KMS-11 (cell line): Measurements from ENCODE around the gene GH2.
A peak's percentile ranks its signal among the peaks of the same experiment; 100 is the strongest.

Experiments
- H2AFZ ChIP-seq: fragments of 200-600 bp; sonication (generic); 2 replicates; pipeline ENCODE4 v1.6.1; 2016; ENCODE audit warnings: antibody characterized with exemption, mixed run types, low read depth
- H3K27ac ChIP-seq: fragments of 200-600 bp; sonication (generic); 2 replicates; pipeline ENCODE4 v1.6.1; 2016; ENCODE audit warnings: mild to moderate bottlenecking, mixed run types
- H3K27me3 ChIP-seq: fragments of 200-600 bp; sonication (generic); 2 replicates; pipeline ENCODE4 v1.6.1; 2017; ENCODE audit warnings: mild to moderate bottlenecking, low read depth, mixed run types, moderate library complexity; ENCODE audit not compliant: insufficient read depth
- H3K36me3 ChIP-seq: fragments of 200-600 bp; sonication (generic); 2 replicates; pipeline ENCODE4 v1.6.1; 2017; ENCODE audit warnings: mild to moderate bottlenecking, mixed run types; ENCODE audit not compliant: insufficient read depth
- H3K4me1 ChIP-seq: fragments of 200-600 bp; sonication (generic); 2 replicates; pipeline ENCODE4 v1.6.1; 2016; ENCODE audit warnings: mild to moderate bottlenecking, low read depth, mixed run types; ENCODE audit not compliant: poor library complexity, severe bottlenecking
- H3K4me2 ChIP-seq: fragments of 200-600 bp; sonication (generic); 2 replicates; pipeline ENCODE4 v1.7.0; 2016; ENCODE audit warnings: mild to moderate bottlenecking, mixed run types
- H3K4me3 ChIP-seq: fragments of 200-600 bp; sonication (generic); IDR thresholded peaks from 2 replicates; pipeline ENCODE4 v1.6.1; 2017; ENCODE audit warnings: low read depth, low read length, mixed read lengths; ENCODE audit not compliant: insufficient read depth
- H3K79me2 ChIP-seq: fragments of 200-600 bp; sonication (generic); 2 replicates; pipeline ENCODE4 v1.6.1; 2016; ENCODE audit warnings: low read depth, mixed run types; ENCODE audit not compliant: insufficient read depth
- H3K9ac ChIP-seq: fragments of 200-600 bp; sonication (generic); 2 replicates; pipeline ENCODE4 v1.6.1; 2016; ENCODE audit warnings: mild to moderate bottlenecking, mixed run types
- H4K20me1 ChIP-seq: fragments of 200-600 bp; sonication (generic); 2 replicates; pipeline ENCODE4 v1.6.1; 2016; ENCODE audit warnings: mild to moderate bottlenecking, mixed run types; ENCODE audit not compliant: insufficient read depth
- TF ChIP-seq, protein P1 (sequence below): fragments of 200-600 bp; sonication (generic); conservative IDR thresholded peaks from 2 replicates; pipeline ENCODE4 v1.6.1; 2017; ENCODE audit warnings: low read depth, mild to moderate bottlenecking, antibody characterized with exemption, low read length, moderate library complexity, mixed read lengths

The GH2 gene

GRCh38 chr17:63850401-63850800 lies 31.3 kb downstream of the GH2 start:
- H4K20me1 ChIP-seq, result no peaks in the 10 kb centered on the region
- TF ChIP-seq, protein P1, sequence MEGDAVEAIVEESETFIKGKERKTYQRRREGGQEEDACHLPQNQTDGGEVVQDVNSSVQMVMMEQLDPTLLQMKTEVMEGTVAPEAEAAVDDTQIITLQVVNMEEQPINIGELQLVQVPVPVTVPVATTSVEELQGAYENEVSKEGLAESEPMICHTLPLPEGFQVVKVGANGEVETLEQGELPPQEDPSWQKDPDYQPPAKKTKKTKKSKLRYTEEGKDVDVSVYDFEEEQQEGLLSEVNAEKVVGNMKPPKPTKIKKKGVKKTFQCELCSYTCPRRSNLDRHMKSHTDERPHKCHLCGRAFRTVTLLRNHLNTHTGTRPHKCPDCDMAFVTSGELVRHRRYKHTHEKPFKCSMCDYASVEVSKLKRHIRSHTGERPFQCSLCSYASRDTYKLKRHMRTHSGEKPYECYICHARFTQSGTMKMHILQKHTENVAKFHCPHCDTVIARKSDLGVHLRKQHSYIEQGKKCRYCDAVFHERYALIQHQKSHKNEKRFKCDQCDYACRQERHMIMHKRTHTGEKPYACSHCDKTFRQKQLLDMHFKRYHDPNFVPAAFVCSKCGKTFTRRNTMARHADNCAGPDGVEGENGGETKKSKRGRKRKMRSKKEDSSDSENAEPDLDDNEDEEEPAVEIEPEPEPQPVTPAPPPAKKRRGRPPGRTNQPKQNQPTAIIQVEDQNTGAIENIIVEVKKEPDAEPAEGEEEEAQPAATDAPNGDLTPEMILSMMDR, result no peak
- H3K27ac ChIP-seq, result no peak overlapping the region
- H3K9ac ChIP-seq, result no peak overlapping the region
- no peaks in the 10 kb centered on the region for H3K27me3 ChIP-seq
- H3K4me3 ChIP-seq, result no peak overlapping the region
- no peaks in the 10 kb centered on the region for H3K36me3 ChIP-seq
- peaks cover 6% of the 10 kb centered on the region for H3K4me1 ChIP-seq
- no peak overlapping the region for H3K4me2 ChIP-seq
- H3K79me2 ChIP-seq, result no peaks in the 10 kb centered on the region
- H2AFZ ChIP-seq, result no peak overlapping the region

GRCh38 chr17:63848834-63849689 lies 32.7 kb downstream of the GH2 start:
- peaks cover 11% of the 10 kb centered on the region for H3K4me1 ChIP-seq
- H3K79me2 ChIP-seq, result no peaks in the 10 kb centered on the region
- H3K4me2 ChIP-seq, result peak overlapping the region; percentile 33
- TF ChIP-seq, protein P1, result peak; percentile 80
- H3K27me3 ChIP-seq, result no peaks in the 10 kb centered on the region
- H3K36me3 ChIP-seq, result no peaks in the 10 kb centered on the region
- no peak overlapping the region for H3K4me3 ChIP-seq
- H2AFZ ChIP-seq, result peak overlapping the region; percentile 61
- H4K20me1 ChIP-seq, result no peaks in the 10 kb centered on the region
- H3K9ac ChIP-seq, result peak overlapping the region; percentile 48; the same call in 1 of the 2 replicates
- peak overlapping the region; percentile 57; the same call in 1 of the 2 replicates for H3K27ac ChIP-seq

DNA sequence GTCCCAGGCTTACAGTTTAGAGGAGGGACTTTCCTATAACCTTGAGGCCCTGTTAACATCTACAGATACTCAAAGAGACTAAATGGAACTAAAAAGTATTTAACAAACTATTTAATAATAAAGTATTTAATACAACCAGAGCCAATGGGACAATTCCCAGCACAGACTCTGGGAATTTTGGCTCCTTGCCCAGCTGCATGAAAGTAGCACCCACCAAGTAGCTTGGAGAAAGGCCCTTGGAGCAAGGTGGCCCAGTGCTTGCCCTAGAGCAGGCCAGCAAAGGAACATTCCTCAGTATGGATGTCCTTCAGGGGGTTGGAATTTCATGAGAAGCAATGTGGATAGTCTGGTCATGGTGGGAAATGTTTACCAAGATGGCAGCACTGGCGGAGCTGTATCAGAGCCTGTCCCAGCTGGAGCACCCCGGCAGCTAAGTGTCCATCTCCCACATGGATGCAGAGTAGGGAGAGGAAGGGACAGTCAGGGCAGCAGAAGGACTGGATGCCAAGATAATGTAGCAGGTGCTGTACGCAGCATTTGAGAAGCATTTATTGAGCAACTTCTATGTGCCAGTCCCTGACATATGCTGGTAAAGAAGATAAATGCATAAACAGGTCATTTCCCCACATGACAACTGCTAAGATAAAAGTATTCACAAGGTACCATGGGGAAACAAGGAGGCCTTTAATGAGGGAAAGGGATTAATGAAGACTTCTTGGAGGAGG lies 34.1 kb downstream of the GH2 start:
- peak overlapping the region; percentile 61; the same call in 1 of the 2 replicates for H2AFZ ChIP-seq

GRCh38 chr17:63845509-63845908 lies 36.2 kb downstream of the GH2 start:
- H2AFZ ChIP-seq, result no peak overlapping the region
- H3K4me1 ChIP-seq, result peaks cover 25% of the 10 kb centered on the region
- TF ChIP-seq, protein P1, result no peak

More for the DNA sequence above, 34.1 kb downstream of the GH2 start:
- no peaks in the 10 kb centered on the region for H3K27me3 ChIP-seq
- no peaks in the 10 kb centered on the region for H3K79me2 ChIP-seq
- no peak overlapping the region for H3K4me3 ChIP-seq
- TF ChIP-seq, protein P1, result no peak
- no peak overlapping the region for H3K9ac ChIP-seq
- no peak overlapping the region for H3K27ac ChIP-seq
- no peaks in the 10 kb centered on the region for H3K36me3 ChIP-seq
- no peaks in the 10 kb centered on the region for H4K20me1 ChIP-seq
- peaks cover 18% of the 10 kb centered on the region for H3K4me1 ChIP-seq
- H3K4me2 ChIP-seq, result no peak overlapping the region

More at GRCh38 chr17:63845509-63845908, 36.2 kb downstream of the GH2 start:
- H4K20me1 ChIP-seq, result no peaks in the 10 kb centered on the region
- no peak overlapping the region for H3K4me2 ChIP-seq
- no peaks in the 10 kb centered on the region for H3K27me3 ChIP-seq
- H3K36me3 ChIP-seq, result no peaks in the 10 kb centered on the region
- H3K4me3 ChIP-seq, result no peak overlapping the region
- no peak overlapping the region for H3K9ac ChIP-seq
- peaks cover 17% of the 10 kb centered on the region for H3K79me2 ChIP-seq
- no peak overlapping the region for H3K27ac ChIP-seq
